GM12864 (cell line): ENCODE data around the gene MTUS2.

Experiments used
- DNase-seq: peaks from one replicate; pipeline ENCODE4 v3.0.0-alpha.2; 2011; ENCODE audit warnings: low read depth
- H3K4me3 ChIP-seq: 2 replicates; pipeline ENCODE4 v1.5.1; 2011; ENCODE audit warnings: mild to moderate bottlenecking, low read depth, low read length, control low read depth
- CTCF ChIP-seq: IDR thresholded peaks from 2 replicates; pipeline ENCODE4 v1.5.1; 2011; ENCODE audit warnings: low read depth, mild to moderate bottlenecking, moderate library complexity, low read length, control low read depth, inconsistent platforms; ENCODE audit errors: missing control alignments

The MTUS2 gene

GRCh38 chr13:28954419-28954725, 134.2 kb downstream of the MTUS2 start:
- no peak overlapping the region for H3K4me3 ChIP-seq
- TF ChIP-seq CTCF, result no peak
- no peak for DNase-seq

- H3K4me3 ChIP-seq, result no peak overlapping the region
- no peak for TF ChIP-seq CTCF
- no peak for DNase-seq
Observed at GRCh38 chr13:28954810-28955209, 134.7 kb downstream of the MTUS2 start.

GRCh38 chr13:28955264-28955966, 135.3 kb downstream of the MTUS2 start:
- no peak overlapping the region for H3K4me3 ChIP-seq
- no peak for TF ChIP-seq CTCF
- DNase-seq, result no peak

- no peak for DNase-seq
- no peak overlapping the region for H3K4me3 ChIP-seq
- no peak for TF ChIP-seq CTCF
Observed at GRCh38 chr13:28958018-28958417, 137.9 kb downstream of the MTUS2 start.

- no peak for DNase-seq
- no peak for TF ChIP-seq CTCF
Observed at GRCh38 chr13:28958441-28958840, 138.3 kb downstream of the MTUS2 start.

GRCh38 chr13:28964052-28964451, 143.9 kb downstream of the MTUS2 start:
- DNase-seq, result no peak
- H3K4me3 ChIP-seq, result no peak overlapping the region
- no peak for TF ChIP-seq CTCF

More at GRCh38 chr13:28958441-28958840, 138.3 kb downstream of the MTUS2 start:
- no peak overlapping the region for H3K4me3 ChIP-seq

- no peak overlapping the region for H3K4me3 ChIP-seq
- no peak for TF ChIP-seq CTCF
- no peak for DNase-seq
Observed at GRCh38 chr13:28964803-28965202, 144.7 kb downstream of the MTUS2 start.
